ENCODE results near the gene GPC5. TPM values are rescaled to one million over a fixed set of nuclear protein-coding genes. Genes with fewer than 3 reads are reported as not detected.

Gene GPC5
- total and polyA plus RNA-seq, 9 donors = 0.10 to 1.5 (median 0.38) TPM

- WGBS, 3 donors = 20 to 34% (median 21%) methylated on average over 5 of the region's 5 CpGs
- intact Hi-C loops (cut with DNase I) = no loop called here
- Histone ChIP-seq H3K4me1 (ENCODE audit: insufficient read depth) (no peaks in the 10 kb centered on the region), H3K27ac (no peak overlapping the region), H3K4me3 (no peak overlapping the region), H3K9me3 (no peaks in the 10 kb centered on the region), H3K27me3 (no peaks in the 10 kb centered on the region), H3K36me3 (no peaks in the 10 kb centered on the region)
- no peak for TF ChIP-seq POLR2A (IDR thresholded peaks at IDR 0.05)
- no peak for TF ChIP-seq CTCF (IDR thresholded peaks at IDR 0.05)
- no peak for TF ChIP-seq EP300 (IDR thresholded peaks at IDR 0.05)
- DNase-seq = no peak
Measured at GRCh38 chr13:92560883-92561282, 1162.5 kb downstream of the GPC5 start.

GRCh38 chr13:92564942-92565341 is 1166.5 kb downstream of the GPC5 start:
- TF ChIP-seq EP300 (IDR thresholded peaks at IDR 0.05) = no peak
- no peak for TF ChIP-seq CTCF (IDR thresholded peaks at IDR 0.05)
- TF ChIP-seq POLR2A (IDR thresholded peaks at IDR 0.05) = no peak
- H3K4me3 ChIP-seq = no peak overlapping the region
- 86 to 92% (median 87%) methylated on average over 2 of the region's 2 CpGs for WGBS, 3 donors

GRCh38 chr13:92566767-92567166 is 1168.3 kb downstream of the GPC5 start:
- no peaks in the 10 kb centered on the region for H3K27me3 ChIP-seq
- H3K9me3 ChIP-seq = no peaks in the 10 kb centered on the region
- no peak overlapping the region for H3K4me3 ChIP-seq
- no peak for DNase-seq
- no peak overlapping the region for H3K27ac ChIP-seq
- TF ChIP-seq EP300 (IDR thresholded peaks at IDR 0.05) (no peak), POLR2A (IDR thresholded peaks at IDR 0.05) (no peak), CTCF (IDR thresholded peaks at IDR 0.05) (no peak)
- no peaks in the 10 kb centered on the region for H3K36me3 ChIP-seq
- H3K4me1 ChIP-seq (ENCODE audit: insufficient read depth) = no peaks in the 10 kb centered on the region
- intact Hi-C loops (cut with DNase I) = no loop called here

More at GRCh38 chr13:92564942-92565341, 1166.5 kb downstream of the GPC5 start:
- Histone ChIP-seq H3K27me3 (no peaks in the 10 kb centered on the region), H3K9me3 (no peaks in the 10 kb centered on the region), H3K27ac (no peak overlapping the region), H3K4me1 (ENCODE audit: insufficient read depth) (no peaks in the 10 kb centered on the region), H3K36me3 (no peaks in the 10 kb centered on the region)
- no peak for DNase-seq
- intact Hi-C loops (cut with DNase I) = no loop called here

- 56 to 69% (median 57%) methylated on average over 4 of the region's 4 CpGs for WGBS, 3 donors
- TF ChIP-seq EP300 (IDR thresholded peaks at IDR 0.05) = no peak
- TF ChIP-seq CTCF (IDR thresholded peaks at IDR 0.05) = no peak
- no peak for TF ChIP-seq POLR2A (IDR thresholded peaks at IDR 0.05)
- no peak for DNase-seq
Measured at GRCh38 chr13:92572190-92572589, 1173.8 kb downstream of the GPC5 start.

More at GRCh38 chr13:92572190-92572589, 1173.8 kb downstream of the GPC5 start:
- Histone ChIP-seq H3K27me3 (no peaks in the 10 kb centered on the region), H3K4me1 (ENCODE audit: insufficient read depth) (no peaks in the 10 kb centered on the region), H3K27ac (no peak overlapping the region), H3K9me3 (no peaks in the 10 kb centered on the region), H3K4me3 (no peak overlapping the region), H3K36me3 (no peaks in the 10 kb centered on the region)
- intact Hi-C loops (cut with DNase I) = no loop called here

Measured in ovary (tissue), 9 donors.